ENCODE measurements around the gene APOL5.

Gene APOL5

DNA sequence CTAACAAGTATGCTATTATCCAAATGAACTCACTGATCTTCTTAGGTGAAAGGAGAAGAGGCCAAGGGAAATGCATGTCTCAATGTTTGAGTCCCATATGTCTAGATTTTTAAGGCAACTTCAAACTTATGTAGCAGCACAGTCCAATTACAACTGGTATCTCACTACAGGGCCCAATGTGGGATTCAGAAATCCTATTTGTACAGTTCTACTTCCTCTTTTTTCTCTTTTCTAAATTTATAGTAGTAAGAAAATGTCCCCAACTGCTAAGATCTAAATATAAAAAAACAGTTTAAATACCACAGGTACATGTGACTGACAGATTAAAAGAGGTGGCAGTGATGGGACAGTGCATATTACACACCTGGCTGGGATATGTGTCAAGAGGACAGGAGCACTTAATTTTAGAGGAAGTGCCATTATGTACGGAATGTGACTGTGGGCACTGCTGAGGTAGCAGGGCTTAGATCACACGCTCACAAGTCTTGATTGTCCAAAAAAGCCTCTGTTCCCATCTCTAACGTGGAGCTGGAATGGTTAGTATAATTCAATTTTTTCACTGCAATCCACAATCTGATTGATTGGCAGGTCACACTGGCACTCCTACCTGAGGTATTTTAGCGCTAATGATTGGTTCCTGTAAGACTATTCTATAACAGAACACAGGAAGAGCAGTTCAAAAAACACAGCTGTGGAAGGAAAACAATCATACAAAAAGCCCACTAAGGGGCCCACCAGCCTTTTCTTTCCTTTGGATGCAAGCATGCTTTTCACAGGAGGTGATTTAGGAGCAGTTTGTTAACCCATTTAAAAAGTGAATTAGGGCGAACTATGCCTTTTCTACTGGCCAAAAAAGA, 34.6 kb downstream of the APOL5 start:
- peak; percentile 1 for TF ChIP-seq CTCF (conservative IDR thresholded peaks at IDR 0.05; ENCODE audit: low read depth, low read length)
- no peak overlapping the region for H3K4me3 ChIP-seq (ENCODE audit: low read depth, low read length)
- peak; percentile 13 for DNase-seq (ENCODE audit: low read depth)

DNA sequence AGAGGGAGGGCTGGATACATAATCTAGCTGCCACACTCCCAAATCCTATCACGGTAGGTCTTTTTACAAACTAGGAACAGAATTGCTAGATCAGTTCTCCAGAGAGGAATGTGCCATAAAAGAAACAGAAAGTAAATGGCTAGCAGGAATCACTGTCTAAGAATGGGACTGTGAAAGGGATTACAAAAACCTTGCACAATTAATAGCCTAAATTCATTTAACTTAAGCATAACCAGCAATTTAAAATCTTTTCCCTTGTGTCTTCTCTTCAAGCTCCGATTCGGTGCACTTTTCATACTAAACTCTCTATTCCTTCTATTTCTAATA, 35.2 kb downstream of the APOL5 start:
- TF ChIP-seq CTCF (conservative IDR thresholded peaks at IDR 0.05; ENCODE audit: low read depth, low read length), result peak; percentile 0
- no peak overlapping the region for H3K4me3 ChIP-seq (ENCODE audit: low read depth, low read length)
- DNase-seq (ENCODE audit: low read depth), result peak; percentile 43

GRCh38 chr22:35754761-35755160, 37.1 kb downstream of the APOL5 start:
- H3K4me3 ChIP-seq (ENCODE audit: low read depth, low read length), result no peak overlapping the region
- no peak for TF ChIP-seq CTCF (conservative IDR thresholded peaks at IDR 0.05; ENCODE audit: low read depth, low read length)
- no peak for DNase-seq (ENCODE audit: low read depth)

GRCh38 chr22:35756722-35757121, 39.0 kb downstream of the APOL5 start:
- no peak for TF ChIP-seq CTCF (conservative IDR thresholded peaks at IDR 0.05; ENCODE audit: low read depth, low read length)
- H3K4me3 ChIP-seq (ENCODE audit: low read depth, low read length), result no peak overlapping the region
- no peak for DNase-seq (ENCODE audit: low read depth)

DNA sequence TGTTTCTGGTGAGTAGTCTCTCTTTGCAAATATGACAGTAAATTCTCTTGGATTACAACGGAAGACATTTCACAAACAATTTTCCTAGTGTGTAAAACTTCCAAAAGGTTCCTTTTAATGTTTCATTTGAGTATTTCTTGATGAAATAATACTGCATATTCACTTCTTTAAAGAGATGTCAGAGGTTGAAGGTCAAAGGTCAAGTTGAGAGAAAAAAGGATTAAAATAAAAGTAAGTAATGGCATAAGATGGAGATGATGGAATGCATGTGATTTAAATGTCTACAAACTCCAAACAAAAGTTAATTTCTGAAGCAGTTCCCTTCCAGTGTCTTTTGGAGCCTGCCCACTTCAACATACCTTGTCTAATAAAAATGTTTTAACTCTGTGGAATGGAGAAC, 40.7 kb downstream of the APOL5 start:
- H3K4me3 ChIP-seq (ENCODE audit: low read depth, low read length), result no peak overlapping the region
- TF ChIP-seq CTCF (conservative IDR thresholded peaks at IDR 0.05; ENCODE audit: low read depth, low read length), result no peak
- no peak for DNase-seq (ENCODE audit: low read depth)

DNA sequence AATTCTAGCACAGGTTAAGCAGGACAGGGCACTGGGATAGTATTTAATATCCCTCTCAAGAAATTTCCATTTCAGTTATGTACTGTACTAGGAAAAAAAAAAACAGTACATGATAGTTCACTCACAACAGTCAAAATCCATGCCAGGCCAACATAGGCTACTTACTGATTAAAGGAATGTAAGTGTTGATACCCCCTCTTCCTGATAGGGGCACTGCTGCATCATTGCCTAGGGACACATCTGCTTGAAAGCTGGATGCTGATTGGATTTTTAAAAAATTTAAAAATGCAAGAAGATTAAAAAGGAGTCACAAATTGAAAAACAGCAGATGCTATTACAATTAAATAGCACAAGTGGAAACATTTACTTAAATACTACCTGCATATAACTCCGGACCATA, 43.4 kb downstream of the APOL5 start:
- peak; percentile 57 for DNase-seq (ENCODE audit: low read depth)
- TF ChIP-seq CTCF (conservative IDR thresholded peaks at IDR 0.05; ENCODE audit: low read depth, low read length), result peak; percentile 49
- no peak overlapping the region for H3K4me3 ChIP-seq (ENCODE audit: low read depth, low read length)
